ENCODE measurements around the gene MGMT.

DNA sequence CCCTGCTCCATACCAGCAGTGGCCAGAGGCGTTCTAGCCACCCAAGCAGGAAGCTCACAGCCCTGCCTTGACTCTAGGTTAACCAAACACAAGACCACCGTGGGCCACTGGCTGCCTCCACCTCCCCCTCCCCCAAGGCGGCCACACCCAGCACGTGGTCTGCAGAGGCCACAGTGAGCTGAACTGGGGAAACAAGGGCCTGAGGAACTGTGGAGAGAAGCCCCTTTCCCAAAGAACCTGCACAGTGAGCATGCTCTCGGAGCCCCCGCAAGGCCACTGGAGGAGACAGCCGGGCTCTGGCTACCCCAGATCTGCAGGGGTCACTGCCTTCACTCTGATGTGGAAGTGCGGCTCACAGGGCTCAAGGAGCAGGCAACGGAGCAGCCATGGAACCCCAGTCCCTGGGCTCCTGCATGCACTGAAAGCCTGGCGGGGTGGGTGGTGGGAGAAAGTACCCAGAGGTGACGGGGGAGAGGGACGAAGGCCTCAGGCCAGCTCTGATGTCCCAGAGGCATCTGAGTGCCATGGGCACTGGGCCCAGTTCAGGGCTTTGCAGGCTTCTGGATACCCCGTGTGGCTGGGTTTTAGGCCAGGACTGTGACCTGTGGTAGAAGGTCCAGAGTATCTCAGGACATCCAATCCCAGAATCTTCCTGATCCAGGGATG lies 307.8 kb downstream of the MGMT start:
- TF ChIP-seq, protein P1, sequence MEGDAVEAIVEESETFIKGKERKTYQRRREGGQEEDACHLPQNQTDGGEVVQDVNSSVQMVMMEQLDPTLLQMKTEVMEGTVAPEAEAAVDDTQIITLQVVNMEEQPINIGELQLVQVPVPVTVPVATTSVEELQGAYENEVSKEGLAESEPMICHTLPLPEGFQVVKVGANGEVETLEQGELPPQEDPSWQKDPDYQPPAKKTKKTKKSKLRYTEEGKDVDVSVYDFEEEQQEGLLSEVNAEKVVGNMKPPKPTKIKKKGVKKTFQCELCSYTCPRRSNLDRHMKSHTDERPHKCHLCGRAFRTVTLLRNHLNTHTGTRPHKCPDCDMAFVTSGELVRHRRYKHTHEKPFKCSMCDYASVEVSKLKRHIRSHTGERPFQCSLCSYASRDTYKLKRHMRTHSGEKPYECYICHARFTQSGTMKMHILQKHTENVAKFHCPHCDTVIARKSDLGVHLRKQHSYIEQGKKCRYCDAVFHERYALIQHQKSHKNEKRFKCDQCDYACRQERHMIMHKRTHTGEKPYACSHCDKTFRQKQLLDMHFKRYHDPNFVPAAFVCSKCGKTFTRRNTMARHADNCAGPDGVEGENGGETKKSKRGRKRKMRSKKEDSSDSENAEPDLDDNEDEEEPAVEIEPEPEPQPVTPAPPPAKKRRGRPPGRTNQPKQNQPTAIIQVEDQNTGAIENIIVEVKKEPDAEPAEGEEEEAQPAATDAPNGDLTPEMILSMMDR (IDR thresholded peaks at IDR 0.05; ENCODE audit: extremely low read depth in 1 of 2, insufficient read depth in 1 of 2, low read depth in 1 of 2, low read length in 2 of 2): no peak
- TF ChIP-seq EZH2 (IDR thresholded peaks at IDR 0.05; ENCODE audit: borderline replicate concordance, low read depth, low read length, severe bottlenecking) (no peak), POLR2A (IDR thresholded peaks at IDR 0.05; ENCODE audit: low read depth, low read length) (no peak), POLR2AphosphoS5 (IDR thresholded peaks at IDR 0.05; ENCODE audit: insufficient read depth, low read depth, low read length) (no peak), MYC (IDR thresholded peaks at IDR 0.05; ENCODE audit: low read depth, low read length) (no peak)
- TF ChIP-seq, protein P2, sequence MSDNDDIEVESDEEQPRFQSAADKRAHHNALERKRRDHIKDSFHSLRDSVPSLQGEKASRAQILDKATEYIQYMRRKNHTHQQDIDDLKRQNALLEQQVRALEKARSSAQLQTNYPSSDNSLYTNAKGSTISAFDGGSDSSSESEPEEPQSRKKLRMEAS (IDR thresholded peaks at IDR 0.05; ENCODE audit: insufficient read depth, insufficient read length): no peak
